Panc1 (cell line): ENCODE data around the gene OR51I2. TPM values are rescaled to one million over a fixed set of nuclear protein-coding genes. Genes with fewer than 3 reads are reported as not detected.

Experiments
- ATAC-seq: fragments of 200-7000 bp; cut with Tn5 transposase; 2 replicates; pipeline ENCODE4 v1.9.1; 2020; ENCODE audit warnings: mild to moderate bottlenecking, moderate library complexity
- BruUV-seq: library from RNA; stranded (reverse); fragments of 400-500 nt; replicated peaks from 2 replicates; lab custom pipeline; 2021; lab: Mats Ljungman, UMichigan
- CTCF ChIA-PET: fragments of 300-600 bp; sonication (Branson Sonifier 250); formaldehyde crosslinking; loops from one replicate; lab custom pipeline; 2022; ENCODE audit warnings: antibody characterized with exemption; lab: Charles Lee
- POLR2A ChIA-PET: fragments of 300-600 bp; sonication (Branson Sonifier 250); formaldehyde crosslinking; loops from one replicate; lab custom pipeline; 2022; ENCODE audit warnings: antibody characterized with exemption; lab: Charles Lee
- DNase-seq: peaks from one replicate; pipeline ENCODE4 v3.0.0-alpha.2; 2010; ENCODE audit warnings: low read depth, low spot score
- H3K27ac ChIP-seq: 2 replicates; pipeline ENCODE4 v1.5.1; 2011; ENCODE audit warnings: mild to moderate bottlenecking, low read length, inconsistent platforms
- H3K27me3 ChIP-seq: fragments of 200-500 bp; sonication (Bioruptor generic); 2 replicates; pipeline ENCODE4 v1.6.0; 2014; ENCODE audit warnings: low read length, inconsistent platforms; ENCODE audit not compliant: control insufficient read depth, insufficient read depth
- H3K36me3 ChIP-seq: fragments of 200-500 bp; sonication (Bioruptor generic); 2 replicates; pipeline ENCODE4 v1.5.1; 2014; ENCODE audit warnings: inconsistent platforms, mild to moderate bottlenecking, low read length, moderate library complexity; ENCODE audit not compliant: control insufficient read depth, insufficient read depth
- H3K4me1 ChIP-seq: 2 replicates; pipeline ENCODE4 v1.5.1; 2011; ENCODE audit warnings: inconsistent platforms, mild to moderate bottlenecking, low read length, moderate library complexity; ENCODE audit not compliant: control insufficient read depth, insufficient read depth
- H3K4me3 ChIP-seq, 2 experiments: 2 replicates each; pipeline ENCODE4 v1.5.1; 2011 to 2012; ENCODE audit warnings: low read depth in 2 of 2, low read length in 2 of 2, mild to moderate bottlenecking in 2 of 2, inconsistent platforms in 1 of 2, moderate library complexity in 1 of 2
- H3K9me3 ChIP-seq: fragments of 200-500 bp; sonication (Bioruptor generic); 2 replicates; pipeline ENCODE4 v1.5.1; 2014; ENCODE audit warnings: low read depth, mild to moderate bottlenecking, inconsistent platforms, low read length, moderate library complexity; ENCODE audit not compliant: control insufficient read depth, insufficient read depth
- CTCF ChIP-seq: fragments of 450-650 bp; IDR thresholded peaks from 2 replicates; pipeline ENCODE4 v1.5.1; 2017; ENCODE audit warnings: mild to moderate bottlenecking
- POLR2AphosphoS5 ChIP-seq: IDR thresholded peaks from 2 replicates; pipeline ENCODE4 v1.6.1; 2012; ENCODE audit warnings: mild to moderate bottlenecking, low read depth, low read length, moderate library complexity
- SIN3A ChIP-seq: IDR thresholded peaks from 2 replicates; pipeline ENCODE4 v1.6.1; 2012; ENCODE audit warnings: low read depth, mild to moderate bottlenecking, low read length, moderate library complexity, borderline replicate concordance; ENCODE audit not compliant: insufficient read depth
- TCF7L2 ChIP-seq: IDR thresholded peaks from 2 replicates; pipeline ENCODE4 v1.6.1; 2011; ENCODE audit warnings: mild to moderate bottlenecking, low read depth, low read length, inconsistent platforms
- in situ Hi-C: cut with HindIII; loops from 2 replicates; pipeline ENCODE4 v1.10.0; 2016; ENCODE audit warnings: low sequenced_read_pairs, low pct_unique_long_range_greater_than_20kb
- intact Hi-C: fragments of 100-400 bp; cut with micrococcal nuclease; formaldehyde crosslinking; loops from one replicate; pipeline ENCODE4 v1.10.0; 2022; ENCODE audit not compliant: unreplicated experiment
- total RNA-seq: library from RNA; stranded (reverse); gene quantifications from one replicate; pipeline ENCODE4 v1.2.1, GENCODE V29; 2021; ENCODE audit not compliant: unreplicated experiment
- TF ChIP-seq, protein P1 (sequence below), 2 experiments: IDR thresholded peaks; 2 replicates each; pipeline ENCODE4 v1.6.1; 2011 to 2012; ENCODE audit warnings: low read depth in 2 of 2, control low read depth in 1 of 2, low read length in 1 of 2, mild to moderate bottlenecking in 1 of 2, moderate library complexity in 1 of 2; ENCODE audit not compliant: insufficient read depth in 1 of 2

The OR51I2 gene
- total RNA-seq, 1 experiment from 2014 or later = not detected

DNA sequence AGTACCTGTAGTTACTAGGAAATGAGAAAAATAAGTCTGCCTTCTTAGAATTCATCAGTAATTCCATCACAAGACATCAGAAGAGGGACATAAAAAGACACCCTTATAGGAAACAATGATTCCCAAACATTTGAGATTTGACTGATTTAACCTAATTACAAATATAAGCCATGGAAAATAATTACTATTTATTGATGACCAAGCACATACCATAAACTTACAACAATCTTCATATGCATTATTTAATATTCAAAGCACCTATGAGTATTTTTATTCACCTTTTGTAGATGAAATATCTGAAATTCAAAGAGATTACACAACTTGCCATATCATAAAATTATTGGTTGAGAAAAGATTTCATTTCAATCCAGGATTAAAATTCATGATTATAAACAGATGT is 24.8 kb downstream of the OR51I2 start:
- ATAC-seq (no peak), DNase-seq (no peak)
- Histone ChIP-seq H3K4me3 (no peak overlapping the region), H3K27ac (no peak overlapping the region), H3K27me3 (peaks cover 13% of the 10 kb centered on the region), H3K9me3 (no peaks in the 10 kb centered on the region), H3K36me3 (no peaks in the 10 kb centered on the region), H3K4me1 (no peaks in the 10 kb centered on the region)
- POLR2A ChIA-PET = no interaction called here
- TF ChIP-seq SIN3A (no peak), POLR2AphosphoS5 (no peak), CTCF (no peak), TCF7L2 (no peak)
- TF ChIP-seq, protein P1, sequence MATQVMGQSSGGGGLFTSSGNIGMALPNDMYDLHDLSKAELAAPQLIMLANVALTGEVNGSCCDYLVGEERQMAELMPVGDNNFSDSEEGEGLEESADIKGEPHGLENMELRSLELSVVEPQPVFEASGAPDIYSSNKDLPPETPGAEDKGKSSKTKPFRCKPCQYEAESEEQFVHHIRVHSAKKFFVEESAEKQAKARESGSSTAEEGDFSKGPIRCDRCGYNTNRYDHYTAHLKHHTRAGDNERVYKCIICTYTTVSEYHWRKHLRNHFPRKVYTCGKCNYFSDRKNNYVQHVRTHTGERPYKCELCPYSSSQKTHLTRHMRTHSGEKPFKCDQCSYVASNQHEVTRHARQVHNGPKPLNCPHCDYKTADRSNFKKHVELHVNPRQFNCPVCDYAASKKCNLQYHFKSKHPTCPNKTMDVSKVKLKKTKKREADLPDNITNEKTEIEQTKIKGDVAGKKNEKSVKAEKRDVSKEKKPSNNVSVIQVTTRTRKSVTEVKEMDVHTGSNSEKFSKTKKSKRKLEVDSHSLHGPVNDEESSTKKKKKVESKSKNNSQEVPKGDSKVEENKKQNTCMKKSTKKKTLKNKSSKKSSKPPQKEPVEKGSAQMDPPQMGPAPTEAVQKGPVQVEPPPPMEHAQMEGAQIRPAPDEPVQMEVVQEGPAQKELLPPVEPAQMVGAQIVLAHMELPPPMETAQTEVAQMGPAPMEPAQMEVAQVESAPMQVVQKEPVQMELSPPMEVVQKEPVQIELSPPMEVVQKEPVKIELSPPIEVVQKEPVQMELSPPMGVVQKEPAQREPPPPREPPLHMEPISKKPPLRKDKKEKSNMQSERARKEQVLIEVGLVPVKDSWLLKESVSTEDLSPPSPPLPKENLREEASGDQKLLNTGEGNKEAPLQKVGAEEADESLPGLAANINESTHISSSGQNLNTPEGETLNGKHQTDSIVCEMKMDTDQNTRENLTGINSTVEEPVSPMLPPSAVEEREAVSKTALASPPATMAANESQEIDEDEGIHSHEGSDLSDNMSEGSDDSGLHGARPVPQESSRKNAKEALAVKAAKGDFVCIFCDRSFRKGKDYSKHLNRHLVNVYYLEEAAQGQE (IDR thresholded peaks at IDR 0.05; ENCODE audit: insufficient read depth in 1 of 2, low read depth in 2 of 2, low read length in 1 of 2) = no peak
- CTCF ChIA-PET = no interaction called here
- in situ Hi-C loops (no loop called here), intact Hi-C loops (no loop called here)
- BruUV-seq = no TSS peak

DNA sequence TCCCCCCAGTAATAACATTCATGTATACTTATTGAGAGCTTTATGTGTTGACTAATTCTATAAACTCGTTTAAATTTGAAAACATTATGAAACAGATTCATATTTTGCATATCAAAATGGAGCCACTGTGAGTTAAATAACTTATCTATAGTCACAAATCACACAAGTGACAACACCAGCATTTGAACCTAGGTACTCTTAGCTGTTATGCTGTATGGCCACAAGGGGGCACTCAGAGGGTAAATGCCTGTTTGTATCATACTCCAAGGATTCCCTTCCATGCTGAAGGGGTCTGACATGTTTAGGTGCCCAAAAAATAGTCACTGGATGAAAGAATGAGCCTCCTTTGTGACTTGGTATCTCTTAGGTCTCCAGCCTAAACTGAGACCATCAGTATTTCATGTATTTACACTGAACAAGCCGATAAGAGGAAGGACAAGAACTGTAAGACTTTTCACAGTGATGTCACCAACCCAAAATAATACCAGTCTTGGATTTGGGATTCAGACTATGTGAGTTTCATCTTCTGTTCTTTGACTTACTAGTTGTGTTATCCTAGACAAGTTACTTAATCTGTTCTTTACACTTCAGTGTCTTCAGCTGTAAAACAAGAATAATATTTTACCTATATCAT is 27.2 kb downstream of the OR51I2 start:
- no TSS peak for BruUV-seq
- intact Hi-C loops (loop anchor here (2.0 to 5.0 kb wide), 3 partner anchors 76 to 332 kb away; partner anchors contain the start of gene OR52N2), in situ Hi-C loops (no loop called here)
- H3K27ac ChIP-seq = no peak overlapping the region
- ChIA-PET POLR2A (no interaction called here), CTCF (no interaction called here)
- DNase-seq = peak; percentile 39
- H3K9me3 ChIP-seq = no peaks in the 10 kb centered on the region
- no peaks in the 10 kb centered on the region for H3K36me3 ChIP-seq
- no peak for TF ChIP-seq POLR2AphosphoS5
- TF ChIP-seq CTCF = peak; percentile 89
- no peak for TF ChIP-seq TCF7L2
- no peak for TF ChIP-seq SIN3A
- TF ChIP-seq, protein P1 (IDR thresholded peaks at IDR 0.05; ENCODE audit: insufficient read depth in 1 of 2, low read depth in 2 of 2, low read length in 1 of 2) = no peak
- H3K4me3 ChIP-seq = no peak overlapping the region
- peak; percentile 88 for ATAC-seq
- H3K4me1 ChIP-seq = no peaks in the 10 kb centered on the region
- H3K27me3 ChIP-seq = peaks cover 13% of the 10 kb centered on the region
